HK-2 (cell line): ENCODE data around the gene ABCC4.
"Not testable (repeated sequence)": the region's sequence is repeated elsewhere in the genome, so short reads cannot be mapped to it uniquely, and the experiment has no call there.

Experiments used
- DNase-seq: peaks from one replicate; pipeline ENCODE4 v3.0.0-alpha.2; 2018; ENCODE audit not compliant: unreplicated experiment

ABCC4 gene

GRCh38 chr13:95229855-95230254 lies 71.4 kb downstream of the ABCC4 start:
- DNase-seq: no peak

DNA sequence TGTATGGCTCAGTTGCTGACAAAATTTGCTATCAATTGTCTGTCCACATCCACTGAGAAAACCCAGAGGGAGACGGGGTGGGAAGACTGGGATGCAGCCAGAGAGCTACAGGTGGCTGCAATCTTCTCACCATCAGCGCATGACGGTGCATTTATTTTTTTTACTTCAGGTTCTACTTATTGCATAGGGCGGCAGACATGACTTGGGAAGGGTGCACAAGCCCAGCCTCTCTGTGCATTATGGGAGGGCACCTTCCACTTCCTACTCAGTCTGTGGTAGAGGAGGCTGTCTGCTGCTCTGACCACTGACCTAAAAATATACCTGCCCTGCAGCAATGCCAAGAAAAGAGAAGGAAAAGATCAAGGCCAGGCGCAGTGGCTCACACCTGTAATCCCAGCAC lies 73.1 kb downstream of the ABCC4 start:
- DNase-seq: no peak

DNA sequence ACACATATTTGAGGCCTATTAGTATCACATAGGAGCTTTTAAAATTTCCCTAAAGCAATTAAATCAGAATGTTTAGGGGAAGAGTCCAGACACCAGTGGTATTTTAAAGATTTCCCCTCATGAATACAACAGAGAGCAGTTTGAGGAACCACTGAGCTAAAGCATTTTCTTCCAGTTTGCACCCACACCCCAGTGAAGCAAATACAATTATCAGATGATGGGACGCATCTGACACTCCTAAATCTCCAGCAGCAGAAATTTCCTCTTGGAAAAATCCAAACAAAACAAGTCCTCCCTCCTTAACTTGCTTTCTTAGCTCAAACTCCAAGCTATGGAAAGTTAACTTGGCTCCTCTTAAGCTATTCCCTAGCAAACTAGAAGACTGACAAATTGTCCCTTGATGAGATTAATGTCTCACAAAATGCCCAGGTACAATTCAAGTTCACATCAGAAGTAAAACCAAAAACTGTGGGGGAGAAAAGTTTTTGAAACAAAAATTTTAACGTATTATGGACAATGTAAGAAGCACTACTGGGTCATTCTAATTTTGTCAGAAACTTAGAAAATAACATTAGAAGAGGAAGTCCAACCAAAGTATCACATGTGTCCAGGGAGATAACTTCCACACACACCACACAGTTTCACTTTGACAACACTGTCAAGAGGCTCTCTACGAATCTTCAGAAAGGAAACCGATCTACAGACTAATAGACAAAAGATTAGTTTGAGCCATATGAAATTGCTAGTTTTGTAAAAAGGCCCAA lies 74.1 kb downstream of the ABCC4 start:
- DNase-seq: no peak

- DNase-seq: no peak
These were observed 74.8 kb downstream of the ABCC4 start for GRCh38 chr13:95226476-95226875.

DNA sequence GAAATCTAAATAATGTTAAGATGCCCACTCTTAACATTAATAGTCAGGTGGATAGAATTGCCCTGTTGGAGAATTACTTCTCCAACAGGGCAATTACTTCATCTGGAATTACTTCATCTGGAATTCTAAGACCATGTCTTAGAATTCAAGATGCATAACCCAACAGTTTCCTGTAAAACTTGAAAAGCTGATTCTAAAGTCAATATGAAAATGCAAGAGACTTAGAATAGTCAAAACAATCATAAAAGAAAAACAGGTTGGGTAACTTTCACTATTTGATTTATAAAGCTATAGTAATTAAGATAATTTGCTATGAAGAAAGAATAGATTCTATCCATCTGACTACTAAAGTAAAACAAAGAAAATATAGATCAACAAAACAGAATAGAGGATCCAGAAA lies 75.2 kb downstream of the ABCC4 start:
- DNase-seq: no peak

- DNase-seq: no peak
These were observed 77.2 kb downstream of the ABCC4 start for GRCh38 chr13:95224064-95224463.

- DNase-seq: no peak
These were observed 78.6 kb downstream of the ABCC4 start for GRCh38 chr13:95222733-95223018.

GRCh38 chr13:95221971-95222732 lies 79.1 kb downstream of the ABCC4 start:
- DNase-seq: no peak

- DNase-seq: no peak
These were observed 80.6 kb downstream of the ABCC4 start for GRCh38 chr13:95220611-95221010.

DNA sequence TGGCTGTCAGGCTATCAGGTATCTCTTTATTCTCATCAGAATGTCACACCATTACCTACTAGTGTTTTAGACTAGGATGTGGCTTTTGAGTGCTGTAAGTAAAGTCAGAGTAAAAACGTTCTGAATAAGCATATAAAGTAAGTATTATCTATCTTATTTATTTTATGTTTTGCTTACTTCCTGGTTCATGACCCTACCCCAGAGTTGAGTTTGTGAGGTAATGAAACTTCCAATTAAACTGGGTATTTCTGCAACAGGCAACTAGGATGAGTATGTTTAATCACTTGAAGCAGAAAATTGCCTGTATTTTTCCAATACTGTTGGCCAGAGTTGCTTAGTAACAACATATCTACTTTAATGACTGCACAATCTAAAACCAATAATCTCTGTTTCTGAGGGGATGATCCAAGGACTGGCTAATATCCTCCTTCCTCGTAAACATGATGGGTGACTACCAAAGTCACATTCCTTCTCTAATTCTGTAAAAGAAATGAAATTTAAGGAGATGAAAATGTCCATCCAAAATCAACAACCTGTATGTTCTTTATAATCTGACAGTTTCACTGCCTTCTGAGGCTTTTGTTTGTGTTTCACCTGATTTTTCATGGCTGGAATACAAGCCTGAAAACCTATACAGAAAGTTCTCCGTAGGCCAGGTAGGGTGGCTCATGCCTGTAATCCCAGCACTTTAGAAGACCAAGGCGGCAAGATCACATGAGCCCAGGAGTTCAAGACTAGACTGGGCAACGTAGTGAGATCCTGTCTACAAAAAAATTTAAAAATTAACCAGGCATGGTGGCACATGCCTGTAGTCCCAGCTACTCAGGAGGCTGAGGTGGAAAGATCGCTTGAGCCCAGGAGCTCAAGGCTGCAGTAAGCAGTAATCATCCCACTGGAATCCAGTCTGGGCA lies 83.1 kb downstream of the ABCC4 start:
- no peak for DNase-seq

DNA sequence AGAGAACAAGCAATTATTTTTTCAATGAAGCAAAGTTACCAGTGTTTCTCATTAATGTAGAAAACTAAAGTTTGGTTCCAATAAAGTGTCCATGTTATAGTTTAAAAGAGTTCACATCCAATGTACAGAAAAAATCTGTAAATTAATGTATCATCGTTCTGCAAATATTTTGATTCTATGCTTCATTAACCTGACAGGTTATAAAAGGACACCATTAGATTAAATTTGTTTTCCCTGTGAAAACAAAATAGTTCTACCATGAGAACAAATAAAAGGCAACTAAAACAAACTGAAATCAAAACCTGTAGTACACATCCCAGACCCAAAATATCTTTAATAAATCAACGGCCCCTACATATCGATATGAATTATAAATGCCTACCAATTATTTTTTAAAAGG lies 85.1 kb downstream of the ABCC4 start:
- DNase-seq: no peak

GRCh38 chr13:95212983-95213850 lies 88.0 kb downstream of the ABCC4 start:
- DNase-seq: no peak

- no peak for DNase-seq
These were observed 92.1 kb downstream of the ABCC4 start for GRCh38 chr13:95209109-95209508.

- no peak for DNase-seq
These were observed 93.4 kb downstream of the ABCC4 start for GRCh38 chr13:95207769-95208366.

DNA sequence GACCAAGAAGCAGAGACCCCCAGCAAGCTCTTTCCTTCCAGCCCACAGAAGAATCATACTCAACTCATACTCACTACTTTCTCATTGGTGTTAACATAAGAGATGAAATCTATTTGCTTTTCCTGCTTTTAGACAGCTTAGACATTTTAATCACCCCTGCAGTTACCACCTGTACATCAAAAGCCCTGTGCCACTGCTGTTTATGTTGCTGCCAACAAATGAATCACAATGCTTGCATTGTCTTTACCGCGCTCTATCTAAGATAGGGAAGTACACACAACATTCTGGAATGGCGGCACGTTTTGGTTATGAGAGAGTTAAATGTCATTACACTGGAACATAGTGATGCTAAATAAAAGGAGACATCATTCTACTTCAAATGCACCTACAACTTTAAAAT lies 95.1 kb downstream of the ABCC4 start:
- DNase-seq: no peak

DNA sequence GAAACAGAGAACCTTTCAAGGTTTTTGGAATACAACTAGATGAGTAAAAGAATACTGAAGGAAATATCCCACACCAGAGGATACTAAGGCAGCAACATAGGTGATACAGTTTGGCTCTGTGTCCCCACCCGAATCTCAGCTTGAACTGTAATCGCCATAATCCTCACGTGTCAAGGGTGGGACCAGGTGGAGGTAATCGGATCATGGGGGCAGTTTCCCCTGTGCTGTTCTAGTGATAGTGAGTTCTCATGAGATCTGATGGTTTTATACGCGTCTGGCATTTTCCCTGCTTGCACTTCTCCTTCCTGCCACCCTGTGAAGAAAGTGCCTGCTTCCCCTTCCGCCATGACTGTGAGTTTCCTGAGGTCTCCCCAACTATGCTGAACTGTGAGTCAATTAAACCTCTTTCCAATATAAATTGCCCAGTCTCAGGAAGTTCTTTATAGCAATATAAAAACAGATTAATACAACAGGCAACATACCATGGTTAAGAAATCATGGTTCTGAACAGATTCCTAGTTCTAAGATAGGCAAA lies 97.0 kb downstream of the ABCC4 start:
- no peak for DNase-seq

DNA sequence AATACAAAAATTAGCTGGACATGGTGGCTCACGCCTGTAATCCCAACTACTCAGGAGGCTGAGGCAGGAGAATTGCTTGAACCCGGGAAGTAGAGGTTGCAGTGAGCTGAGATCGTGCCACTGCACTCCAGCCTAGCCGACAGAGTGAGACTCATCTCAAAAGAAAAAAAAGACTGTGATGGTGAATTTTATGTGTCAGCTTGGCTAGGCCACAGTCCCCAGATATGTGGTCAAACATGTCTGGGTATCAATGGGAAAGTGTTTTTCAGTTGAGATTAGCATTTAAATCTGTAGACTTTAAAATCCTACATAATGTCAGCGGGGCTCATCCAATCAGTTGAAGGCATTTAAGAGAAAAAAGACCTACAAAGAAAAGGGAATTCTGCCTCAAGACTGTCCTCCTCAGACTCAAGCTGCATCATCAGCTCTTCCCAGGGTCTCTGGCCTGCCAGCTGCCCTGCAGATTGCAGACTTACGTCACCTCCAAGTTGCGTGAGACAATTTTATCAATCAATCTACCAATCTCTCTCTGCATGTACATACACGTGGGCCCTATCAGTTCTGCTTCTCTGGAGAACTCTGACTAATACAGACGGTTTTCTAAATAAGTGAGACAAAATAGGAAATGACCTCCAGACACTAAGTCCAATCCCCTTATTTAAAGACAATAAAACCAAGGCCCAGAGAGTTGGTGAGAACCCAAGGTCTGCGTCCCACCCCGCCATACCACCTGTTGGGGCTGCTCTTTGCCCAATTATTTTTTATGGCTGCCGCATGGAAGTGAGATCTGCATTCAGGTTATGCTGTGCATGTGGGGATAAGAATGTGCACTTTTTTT lies 99.2 kb downstream of the ABCC4 start:
- DNase-seq: no peak

GRCh38 chr13:95200386-95200957 lies 100.8 kb downstream of the ABCC4 start:
- DNase-seq: not testable (repeated sequence)

GRCh38 chr13:95199896-95200295 lies 101.4 kb downstream of the ABCC4 start:
- DNase-seq: no peak

DNA sequence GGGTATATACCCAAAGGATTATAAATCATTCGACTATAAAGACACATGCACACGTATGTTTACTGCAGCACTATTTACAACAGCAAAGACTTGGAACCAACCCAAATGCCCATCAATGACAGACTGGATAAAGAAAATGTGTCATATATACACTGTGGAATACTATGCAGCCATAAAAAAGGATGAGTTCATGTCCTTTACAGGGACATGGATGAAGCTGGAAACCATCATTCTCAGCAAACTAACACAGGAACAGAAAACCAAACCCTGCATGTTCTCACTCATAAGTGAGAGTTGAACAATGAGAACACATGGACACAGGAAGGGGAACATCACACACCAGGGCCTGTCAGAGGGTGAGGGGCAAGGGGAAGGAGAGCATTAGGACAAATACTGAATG lies 102.6 kb downstream of the ABCC4 start:
- not testable (repeated sequence) for DNase-seq
